ENCODE measurements around the gene MAPK1IP1L.
"Not testable (repeated sequence)": the region's sequence is repeated elsewhere in the genome, so short reads cannot be mapped to it uniquely, and the experiment has no call there.

The MAPK1IP1L gene

GRCh38 chr14:55057919-55058318 is 6.5 kb downstream of the MAPK1IP1L start:
- DNase-seq (ENCODE audit: low spot score): no peak

DNA sequence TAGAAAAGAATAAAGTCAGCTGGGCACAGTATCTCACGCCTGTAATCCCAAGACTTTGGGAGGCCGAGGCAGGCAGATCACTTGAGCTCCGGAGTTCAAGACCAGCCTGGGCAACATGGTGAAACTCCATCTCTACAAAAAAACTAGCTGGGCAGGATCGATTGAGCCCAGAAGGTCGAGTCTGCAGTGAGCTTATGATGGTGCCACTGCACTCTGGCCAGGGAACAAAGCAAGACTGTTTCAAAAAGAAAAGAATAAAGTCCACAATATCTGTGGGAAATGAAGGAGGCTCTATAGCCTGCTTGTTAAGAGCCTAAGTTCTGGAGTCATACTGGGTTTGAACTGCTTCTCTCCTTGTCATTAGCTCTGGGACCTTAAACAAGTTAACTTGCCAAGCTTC is 7.9 kb downstream of the MAPK1IP1L start:
- no peak for DNase-seq (ENCODE audit: low spot score)

DNA sequence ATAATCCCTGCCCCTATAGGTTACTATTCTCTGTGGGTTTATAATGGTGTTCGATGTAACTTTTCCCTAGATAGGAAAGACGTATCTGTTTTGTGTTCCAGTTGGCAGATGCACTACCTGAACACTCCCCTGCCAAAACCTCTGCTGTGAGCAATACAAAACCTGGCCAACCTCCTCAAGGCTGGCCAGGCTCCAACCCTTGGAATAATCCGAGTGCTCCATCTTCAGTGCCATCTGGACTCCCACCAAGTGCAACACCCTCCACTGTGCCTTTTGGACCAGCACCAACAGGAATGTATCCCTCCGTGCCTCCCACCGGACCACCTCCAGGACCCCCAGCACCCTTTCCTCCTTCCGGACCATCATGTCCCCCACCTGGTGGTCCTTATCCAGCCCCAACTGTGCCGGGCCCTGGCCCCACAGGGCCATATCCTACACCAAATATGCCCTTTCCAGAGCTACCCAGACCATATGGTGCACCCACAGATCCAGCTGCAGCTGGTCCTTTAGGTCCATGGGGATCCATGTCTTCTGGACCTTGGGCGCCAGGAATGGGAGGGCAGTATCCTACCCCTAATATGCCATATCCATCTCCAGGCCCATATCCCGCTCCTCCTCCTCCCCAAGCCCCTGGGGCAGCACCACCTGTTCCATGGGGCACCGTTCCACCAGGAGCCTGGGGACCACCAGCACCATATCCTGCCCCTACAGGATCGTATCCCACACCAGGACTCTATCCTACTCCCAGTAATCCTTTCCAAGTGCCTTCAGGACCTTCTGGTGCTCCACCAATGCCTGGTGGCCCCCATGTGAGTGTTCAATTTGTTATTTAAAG is 11.3 kb downstream of the MAPK1IP1L start:
- DNase-seq (ENCODE audit: low spot score): no peak

DNA sequence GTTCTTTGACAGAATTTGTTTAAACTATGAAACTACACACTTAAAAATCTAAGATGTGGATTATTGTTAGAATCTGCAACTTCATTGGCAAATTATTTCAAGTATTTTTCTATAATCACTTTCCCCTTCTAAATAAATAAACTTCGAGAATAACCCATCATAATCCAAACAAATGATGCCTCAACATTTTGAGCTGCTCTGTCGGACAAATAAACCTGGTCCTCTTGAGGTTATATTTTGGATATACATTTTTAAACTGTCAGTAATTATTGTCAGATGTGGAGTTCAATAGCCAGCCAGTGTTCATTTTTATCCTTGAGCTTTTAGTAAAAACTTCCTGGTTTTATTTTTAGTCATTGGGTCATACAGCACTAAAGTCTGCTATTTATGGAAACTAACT is 13.4 kb downstream of the MAPK1IP1L start:
- not testable (repeated sequence) for DNase-seq (ENCODE audit: low spot score)

- DNase-seq (ENCODE audit: low spot score): no peak
Measured at GRCh38 chr14:55065411-55065810, 14.0 kb downstream of the MAPK1IP1L start.

- no peak for DNase-seq (ENCODE audit: low spot score)
Measured at GRCh38 chr14:55066223-55066622, 14.8 kb downstream of the MAPK1IP1L start.

DNA sequence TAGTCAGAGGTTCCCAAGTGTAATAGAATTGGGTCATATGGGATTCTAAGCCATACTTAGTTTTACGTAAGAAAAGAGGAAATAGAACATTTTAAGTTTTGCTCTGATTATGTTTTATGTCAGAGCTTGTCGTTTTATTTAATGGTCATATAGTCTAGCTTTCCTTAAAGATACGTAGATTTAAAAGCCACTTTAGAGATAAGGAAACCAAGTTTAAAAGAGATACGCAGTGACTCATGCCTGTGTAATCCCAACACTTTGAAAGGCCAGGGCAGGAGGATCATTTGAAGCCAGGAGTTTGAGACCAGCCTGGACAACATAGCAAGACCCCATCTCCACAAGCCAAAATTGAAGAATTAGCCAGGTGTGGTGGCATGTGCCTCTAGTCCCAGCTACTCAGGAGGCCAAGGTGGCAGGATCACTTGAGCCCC is 19.5 kb downstream of the MAPK1IP1L start:
- no peak for DNase-seq (ENCODE audit: low spot score)

- no peak for DNase-seq (ENCODE audit: low spot score)
Measured at GRCh38 chr14:55071870-55072640, 20.6 kb downstream of the MAPK1IP1L start.

- DNase-seq (ENCODE audit: low spot score): no peak
Measured at GRCh38 chr14:55073856-55074255, 22.4 kb downstream of the MAPK1IP1L start.

- DNase-seq (ENCODE audit: low spot score): peak; percentile 38
Measured at GRCh38 chr14:55074662-55075061, 23.2 kb downstream of the MAPK1IP1L start.

DNA sequence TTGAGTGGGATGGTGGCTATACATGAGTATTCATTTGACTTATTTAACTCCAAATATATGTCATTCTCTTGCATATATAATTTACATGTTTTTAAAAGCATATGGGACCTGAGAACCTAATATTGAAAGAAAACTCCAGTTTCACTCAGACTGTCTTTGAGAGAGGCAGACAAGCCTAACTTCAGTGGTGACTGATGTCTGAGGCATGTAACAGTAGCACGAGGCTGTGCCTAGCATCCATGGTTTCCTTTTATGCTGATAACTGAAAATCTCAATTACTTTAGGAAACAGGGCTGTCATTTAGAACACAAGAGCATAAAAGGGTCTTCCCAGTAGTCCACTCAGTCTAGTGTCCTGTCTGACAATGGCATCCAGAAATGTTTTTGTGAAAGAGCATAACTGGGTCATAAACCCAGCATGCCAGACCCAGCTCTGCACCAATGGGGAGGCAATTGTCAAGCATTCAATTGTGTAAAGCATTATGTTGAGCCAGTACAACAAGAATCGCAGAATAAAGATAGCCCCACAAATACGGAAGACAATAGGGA is 24.3 kb downstream of the MAPK1IP1L start:
- no peak for DNase-seq (ENCODE audit: low spot score)

DNA sequence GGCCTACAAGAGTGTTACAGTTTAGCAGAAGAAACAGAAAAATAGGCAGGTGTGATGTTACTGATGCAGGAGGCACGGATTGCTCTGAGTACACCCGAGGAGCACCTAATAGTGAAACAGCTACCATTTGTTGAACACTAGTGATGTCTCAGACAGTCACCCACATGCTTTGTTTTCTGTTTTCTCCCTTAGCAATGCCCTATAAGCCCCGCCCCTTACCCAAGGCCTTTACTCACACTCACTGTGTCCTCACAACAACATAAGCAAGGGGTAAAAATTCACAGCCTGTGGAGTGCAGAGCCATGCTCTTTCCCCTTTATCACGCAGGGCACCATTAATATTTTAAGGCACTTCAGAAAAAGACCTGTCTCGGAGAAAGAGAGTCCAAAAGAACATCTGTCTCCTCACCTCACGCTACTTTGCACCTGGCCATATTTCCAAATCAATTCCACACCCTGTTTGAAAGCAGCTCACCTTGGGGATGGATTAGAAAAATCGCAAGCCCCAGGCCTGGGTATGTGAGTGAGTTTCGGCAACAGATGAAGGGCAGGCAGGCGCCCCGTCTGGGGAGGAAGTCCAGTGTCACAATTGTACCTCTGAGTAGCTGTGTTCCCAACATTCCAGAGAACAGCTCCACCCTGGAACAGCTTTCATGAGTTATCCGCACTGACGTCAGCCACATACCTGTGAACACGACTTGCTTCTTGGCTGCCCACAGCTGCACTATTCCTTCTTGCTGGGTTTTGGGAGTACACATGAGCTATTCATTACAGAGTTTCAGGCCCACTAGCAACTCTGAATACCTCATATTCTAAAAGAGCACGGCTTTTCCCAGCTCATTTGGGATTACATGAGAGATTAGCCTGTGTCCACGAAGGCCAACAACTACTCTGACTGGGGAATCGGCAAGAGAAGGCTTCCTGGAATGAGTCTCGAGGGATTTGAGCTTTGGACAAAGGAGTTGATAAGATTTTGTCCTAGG is 26.0 kb downstream of the MAPK1IP1L start:
- DNase-seq (ENCODE audit: low spot score): peak; percentile 37

DNA sequence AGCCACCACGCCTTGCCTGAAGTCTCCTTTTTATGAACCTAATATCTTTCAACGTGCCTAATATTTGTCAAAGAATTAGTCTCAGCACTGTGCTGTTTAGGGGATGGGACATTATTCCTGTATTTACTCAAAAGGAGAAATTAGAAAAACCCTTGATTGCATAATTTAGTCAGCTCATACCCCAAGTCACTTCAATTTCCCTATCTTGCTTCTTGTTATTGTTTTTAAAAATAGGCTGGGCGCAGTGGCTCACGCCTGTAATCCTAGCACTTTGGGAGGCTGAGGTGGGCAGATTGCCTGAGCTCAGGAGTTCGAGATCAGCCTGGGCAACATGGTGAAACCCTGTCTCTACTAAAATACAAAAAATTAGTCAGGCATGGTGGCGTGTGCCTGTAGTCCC is 28.5 kb downstream of the MAPK1IP1L start:
- not testable (repeated sequence) for DNase-seq (ENCODE audit: low spot score)

DNA sequence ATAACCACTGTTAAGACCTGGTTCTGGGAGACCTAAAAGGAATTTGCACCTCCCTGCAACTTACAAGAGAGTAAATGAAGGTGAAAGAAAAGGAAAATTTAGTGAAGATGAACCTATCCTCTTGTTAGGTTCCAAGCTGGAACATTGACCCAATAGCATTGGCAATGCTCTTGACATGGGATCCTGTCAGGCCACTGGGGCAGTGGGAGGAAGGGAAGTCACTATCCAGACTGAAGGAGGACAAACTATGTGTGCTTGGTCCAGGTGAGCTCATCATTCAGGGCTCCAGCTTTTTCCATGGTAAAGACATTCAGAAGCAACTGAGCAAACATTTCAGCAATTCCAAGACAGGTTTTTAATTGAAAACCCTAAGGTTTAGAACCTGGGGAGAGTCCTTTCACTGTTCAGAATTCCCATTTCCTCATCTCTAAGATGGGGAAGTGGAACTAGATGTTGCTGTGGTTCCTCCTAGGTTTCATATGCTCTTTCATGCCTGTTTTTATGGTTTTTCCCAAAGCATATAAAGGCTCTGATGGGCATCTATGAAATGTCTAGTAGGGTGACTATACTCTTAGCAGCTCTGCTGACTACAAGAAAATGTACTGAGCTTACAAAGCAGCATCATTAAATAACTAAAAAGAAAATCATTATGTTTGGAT is 33.1 kb downstream of the MAPK1IP1L start:
- DNase-seq (ENCODE audit: low spot score): no peak

- DNase-seq (ENCODE audit: low spot score): no peak
Measured at GRCh38 chr14:55085060-55085660, 33.7 kb downstream of the MAPK1IP1L start.

DNA sequence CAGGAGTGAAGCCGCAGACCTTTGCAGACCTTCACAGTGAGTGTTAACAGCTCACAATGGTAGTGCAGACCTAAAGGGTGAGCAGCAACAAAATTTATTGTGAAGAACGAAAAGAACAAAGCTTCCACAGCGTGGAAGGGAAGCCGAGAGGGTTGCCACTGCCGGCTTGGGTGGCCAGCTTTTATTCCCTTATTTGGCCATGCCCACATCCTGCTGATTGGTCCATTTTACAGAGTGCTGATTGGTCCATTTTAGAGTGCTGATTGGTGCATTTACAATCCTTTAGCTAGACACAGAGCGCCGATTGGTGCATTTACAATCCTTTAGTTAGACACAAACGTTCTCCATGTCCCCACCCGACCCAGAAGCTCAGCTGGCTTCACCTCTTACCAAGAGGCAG is 35.5 kb downstream of the MAPK1IP1L start:
- no peak for DNase-seq (ENCODE audit: low spot score)

- DNase-seq (ENCODE audit: low spot score): no peak
Measured at GRCh38 chr14:55088356-55088755, 36.9 kb downstream of the MAPK1IP1L start.

GRCh38 chr14:55092341-55092740 is 40.9 kb downstream of the MAPK1IP1L start:
- DNase-seq (ENCODE audit: low spot score): no peak

- DNase-seq (ENCODE audit: low spot score): no peak
Measured at GRCh38 chr14:55094292-55095157, 43.1 kb downstream of the MAPK1IP1L start.

Measured in iPS-NIHi11 (cell line).